OCI-LY3 (cell line): ENCODE measurements around the gene DOK7.

Experiments
- H2AFZ ChIP-seq: fragments of 200-600, 300-600 bp; shearing (Covaris generic); 2 replicates; pipeline ENCODE4 v1.6.0; 2014; ENCODE audit warnings: antibody characterized with exemption, low read depth, low read length
- H3K27ac ChIP-seq: fragments of 200-600, 300-600 bp; sonication (generic); 2 replicates; pipeline ENCODE4 v1.5.1; 2014; ENCODE audit warnings: mild to moderate bottlenecking, low read length, moderate library complexity, mixed read lengths
- H3K27me3 ChIP-seq: fragments of 200-600, 300-600 bp; sonication (generic); 2 replicates; pipeline ENCODE4 v1.6.1; 2014; ENCODE audit warnings: low read depth, low read length, mixed read lengths
- H3K36me3 ChIP-seq: fragments of 200-600, 300-600 bp; sonication (generic); replicated peaks from 2 replicates; pipeline ENCODE3; 2014; ENCODE audit warnings: low read depth, low read length, mixed read lengths
- H3K4me1 ChIP-seq: fragments of 300-600, 200-600 bp; sonication (generic); 2 replicates; pipeline ENCODE4 v1.6.1; 2014; ENCODE audit warnings: low read length, mixed read lengths
- H3K4me2 ChIP-seq: fragments of 200-600, 300-600 bp; sonication (generic); 2 replicates; pipeline ENCODE4 v1.6.1; 2014; ENCODE audit warnings: low read length, mixed read lengths
- H3K4me3 ChIP-seq: fragments of 300-600, 200-600 bp; sonication (generic); 2 replicates; pipeline ENCODE4 v1.5.1; 2014; ENCODE audit warnings: antibody characterized with exemption, mild to moderate bottlenecking, low read length, moderate library complexity
- H3K79me2 ChIP-seq: fragments of 300-600, 200-600 bp; shearing (Covaris generic); 2 replicates; pipeline ENCODE4 v1.6.1; 2014; ENCODE audit warnings: mild to moderate bottlenecking, low read length, mixed read lengths
- H3K9ac ChIP-seq: fragments of 300-600, 200-600 bp; shearing (Covaris generic); 2 replicates; pipeline ENCODE4 v1.6.0; 2014; ENCODE audit warnings: mild to moderate bottlenecking, low read length, moderate library complexity
- H3K9me3 ChIP-seq: fragments of 200-600, 300-600 bp; shearing (Covaris generic); 2 replicates; pipeline ENCODE4 v1.6.1; 2014; ENCODE audit warnings: low read length, mixed read lengths; ENCODE audit not compliant: insufficient read depth
- H4K20me1 ChIP-seq: fragments of 200-600, 300-600 bp; sonication (generic); 2 replicates; pipeline ENCODE4 v1.6.1; 2016; ENCODE audit warnings: low read length, mixed read lengths; ENCODE audit not compliant: insufficient read depth
- EZH2phosphoT487 ChIP-seq: fragments of 200-600 bp; shearing (Covaris generic); IDR thresholded peaks from 2 replicates; pipeline ENCODE4 v1.6.1; 2018; ENCODE audit warnings: antibody characterized with exemption, mixed run types, low read depth
- TF ChIP-seq, protein P1 (sequence below): fragments of 200-600, 300-600 bp; sonication (generic); IDR thresholded peaks from 2 replicates; pipeline ENCODE4 v1.5.1; 2014; ENCODE audit warnings: antibody characterized with exemption, low read length, low read depth

DOK7 gene

DNA sequence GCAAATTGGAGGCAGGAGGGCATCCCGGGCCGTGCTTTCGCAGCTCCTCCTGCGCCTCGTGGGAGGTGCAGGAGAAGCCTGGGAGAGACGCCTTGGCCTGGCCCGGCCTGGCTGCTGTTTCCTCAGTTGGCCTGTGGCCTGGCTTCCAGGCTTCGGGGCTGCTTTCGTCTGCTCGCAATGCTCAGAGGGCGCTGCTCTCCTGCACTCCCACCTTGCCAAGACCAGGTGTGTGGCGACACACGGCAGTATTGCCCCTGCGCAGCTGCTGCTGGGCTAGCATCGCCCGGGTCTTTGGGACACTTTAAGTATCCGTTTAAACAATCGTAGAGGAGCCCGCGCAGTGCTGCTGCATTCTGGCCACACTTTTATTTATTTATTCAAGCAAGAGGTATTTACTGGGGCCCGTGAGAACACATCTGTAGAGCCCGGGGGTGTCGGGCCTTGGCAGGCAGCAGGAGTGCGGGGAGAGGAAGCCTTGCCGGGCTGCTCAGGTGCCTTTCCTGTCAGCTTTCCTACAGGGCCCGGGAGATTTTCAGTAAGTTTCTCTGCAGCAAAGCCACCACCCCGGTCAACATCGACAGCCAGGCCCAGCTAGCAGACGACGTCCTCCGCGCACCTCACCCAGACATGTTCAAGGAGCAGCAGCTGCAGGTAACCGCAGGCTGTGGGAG, 47.5 kb upstream of the DOK7 start:
- H3K27me3 ChIP-seq = no peaks in the 10 kb centered on the region
- peaks cover 30% of the 10 kb centered on the region for H3K4me1 ChIP-seq
- no peaks in the 10 kb centered on the region for H3K9me3 ChIP-seq
- no peak overlapping the region for H3K4me3 ChIP-seq
- H3K27ac ChIP-seq = no peak overlapping the region
- peaks cover 32% of the 10 kb centered on the region for H3K79me2 ChIP-seq
- H4K20me1 ChIP-seq = 0 out of 2 replicates have a peak, but pooled peaks cover 4% of the 10 kb centered on the region
- no peak overlapping the region for H3K9ac ChIP-seq
- H3K36me3 ChIP-seq = peaks cover 41% of the 10 kb centered on the region
- H2AFZ ChIP-seq = no peak overlapping the region
- H3K4me2 ChIP-seq = no peak overlapping the region
- no peak for TF ChIP-seq EZH2phosphoT487
- TF ChIP-seq, protein P1, sequence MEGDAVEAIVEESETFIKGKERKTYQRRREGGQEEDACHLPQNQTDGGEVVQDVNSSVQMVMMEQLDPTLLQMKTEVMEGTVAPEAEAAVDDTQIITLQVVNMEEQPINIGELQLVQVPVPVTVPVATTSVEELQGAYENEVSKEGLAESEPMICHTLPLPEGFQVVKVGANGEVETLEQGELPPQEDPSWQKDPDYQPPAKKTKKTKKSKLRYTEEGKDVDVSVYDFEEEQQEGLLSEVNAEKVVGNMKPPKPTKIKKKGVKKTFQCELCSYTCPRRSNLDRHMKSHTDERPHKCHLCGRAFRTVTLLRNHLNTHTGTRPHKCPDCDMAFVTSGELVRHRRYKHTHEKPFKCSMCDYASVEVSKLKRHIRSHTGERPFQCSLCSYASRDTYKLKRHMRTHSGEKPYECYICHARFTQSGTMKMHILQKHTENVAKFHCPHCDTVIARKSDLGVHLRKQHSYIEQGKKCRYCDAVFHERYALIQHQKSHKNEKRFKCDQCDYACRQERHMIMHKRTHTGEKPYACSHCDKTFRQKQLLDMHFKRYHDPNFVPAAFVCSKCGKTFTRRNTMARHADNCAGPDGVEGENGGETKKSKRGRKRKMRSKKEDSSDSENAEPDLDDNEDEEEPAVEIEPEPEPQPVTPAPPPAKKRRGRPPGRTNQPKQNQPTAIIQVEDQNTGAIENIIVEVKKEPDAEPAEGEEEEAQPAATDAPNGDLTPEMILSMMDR = no peak

DNA sequence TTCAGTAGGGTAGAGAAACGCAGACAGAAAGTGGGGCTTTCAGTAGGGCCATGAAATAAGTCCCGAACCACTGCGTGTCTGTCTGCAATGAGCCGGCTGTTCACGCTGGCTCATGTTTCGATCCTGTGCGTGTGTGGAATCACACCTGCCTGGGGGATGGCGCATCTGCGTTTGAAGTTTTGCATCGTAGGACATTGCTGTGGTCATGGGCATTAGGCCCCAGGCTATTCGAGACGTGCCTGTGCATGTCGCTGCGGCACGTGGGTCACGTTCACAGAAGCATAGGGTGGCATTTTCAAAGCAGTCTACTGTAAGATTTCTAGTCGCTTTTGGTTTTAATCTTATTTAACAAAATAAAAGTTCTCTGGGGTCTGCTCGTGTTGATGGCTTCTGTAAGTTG, 46.8 kb upstream of the DOK7 start:
- no peaks in the 10 kb centered on the region for H3K9me3 ChIP-seq
- H3K4me2 ChIP-seq = no peak overlapping the region
- no peaks in the 10 kb centered on the region for H3K27me3 ChIP-seq
- H2AFZ ChIP-seq = no peak overlapping the region
- no peak overlapping the region for H3K27ac ChIP-seq
- peaks cover 30% of the 10 kb centered on the region for H3K4me1 ChIP-seq
- no peak overlapping the region for H3K4me3 ChIP-seq
- peaks cover 41% of the 10 kb centered on the region for H3K36me3 ChIP-seq
- H4K20me1 ChIP-seq = 0 out of 2 replicates have a peak, but pooled peaks cover 4% of the 10 kb centered on the region
- TF ChIP-seq EZH2phosphoT487 = no peak
- TF ChIP-seq, protein P1 = no peak
- H3K79me2 ChIP-seq = peaks cover 26% of the 10 kb centered on the region
- H3K9ac ChIP-seq = no peak overlapping the region

DNA sequence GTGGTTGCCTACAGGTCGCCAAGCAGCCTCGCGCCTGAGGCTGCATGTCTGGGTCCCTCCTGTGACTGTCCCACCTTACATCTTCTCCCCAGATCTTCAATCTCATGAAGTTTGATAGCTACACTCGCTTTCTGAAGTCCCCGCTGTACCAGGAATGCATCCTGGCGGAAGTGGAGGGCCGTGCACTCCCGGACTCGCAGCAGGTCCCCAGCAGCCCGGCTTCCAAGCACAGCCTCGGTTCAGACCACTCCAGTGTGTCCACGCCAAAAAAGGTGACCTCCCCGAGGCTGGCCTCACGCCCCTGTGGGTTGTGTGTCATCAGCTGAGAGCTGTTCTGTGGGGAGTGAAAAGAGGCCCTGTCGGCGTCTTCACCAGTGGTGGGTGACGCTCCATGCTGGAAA, 46.3 kb upstream of the DOK7 start:
- H3K27ac ChIP-seq = no peak overlapping the region
- peaks cover 30% of the 10 kb centered on the region for H3K4me1 ChIP-seq
- no peaks in the 10 kb centered on the region for H3K27me3 ChIP-seq
- no peaks in the 10 kb centered on the region for H4K20me1 ChIP-seq
- no peak overlapping the region for H2AFZ ChIP-seq
- H3K9ac ChIP-seq = no peak overlapping the region
- no peak for TF ChIP-seq EZH2phosphoT487
- TF ChIP-seq, protein P1 = no peak
- H3K9me3 ChIP-seq = no peaks in the 10 kb centered on the region
- H3K36me3 ChIP-seq = peaks cover 41% of the 10 kb centered on the region
- no peak overlapping the region for H3K4me3 ChIP-seq
- peaks cover 21% of the 10 kb centered on the region for H3K79me2 ChIP-seq
- H3K4me2 ChIP-seq = no peak overlapping the region

DNA sequence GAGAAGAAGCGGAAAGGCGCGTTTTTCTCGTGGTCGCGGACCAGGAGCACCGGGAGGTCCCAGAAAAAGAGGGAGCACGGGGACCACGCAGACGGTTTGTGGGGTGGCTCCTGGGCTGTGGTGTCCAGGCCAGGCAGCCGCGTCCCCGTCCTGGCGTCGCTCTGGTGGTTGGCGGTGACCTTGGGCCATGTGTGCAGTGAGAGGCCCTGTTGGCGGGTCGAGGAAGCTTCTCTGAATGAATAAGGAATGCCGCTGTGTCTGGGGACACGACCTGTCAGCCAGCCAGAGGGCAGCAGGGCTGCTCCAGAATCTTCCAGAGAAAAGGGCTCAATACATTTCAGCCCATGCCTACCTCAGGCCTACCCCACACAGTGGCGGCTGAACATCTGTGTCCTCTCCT, 45.7 kb upstream of the DOK7 start:
- H3K27ac ChIP-seq = no peak overlapping the region
- H3K4me2 ChIP-seq = no peak overlapping the region
- H3K36me3 ChIP-seq = peaks cover 41% of the 10 kb centered on the region
- no peak overlapping the region for H2AFZ ChIP-seq
- no peak overlapping the region for H3K9ac ChIP-seq
- TF ChIP-seq EZH2phosphoT487 = no peak
- TF ChIP-seq, protein P1 = no peak
- H4K20me1 ChIP-seq = no peaks in the 10 kb centered on the region
- no peaks in the 10 kb centered on the region for H3K27me3 ChIP-seq
- no peak overlapping the region for H3K4me3 ChIP-seq
- H3K79me2 ChIP-seq = peaks cover 14% of the 10 kb centered on the region
- H3K9me3 ChIP-seq = no peaks in the 10 kb centered on the region
- H3K4me1 ChIP-seq = peaks cover 24% of the 10 kb centered on the region
